Glutamatergic neuron (in vitro differentiated cells): ENCODE data around the gene ARID1B. TPM values are rescaled to one million over a fixed set of nuclear protein-coding genes. Genes with fewer than 3 reads are reported as not detected.

Source experiments
- DNase-seq: peaks from one replicate; pipeline ENCODE4 v3.0.0; 2022
- H3K27ac Mint-ChIP-seq: one replicate; pipeline ENCODE4 v1.8.0; 2020; ENCODE audit warnings: mild to moderate bottlenecking, mixed read lengths, inconsistent platforms; ENCODE audit not compliant: unreplicated experiment
- H3K27me3 Mint-ChIP-seq: one replicate; pipeline ENCODE4 v1.8.0; 2020; ENCODE audit warnings: mild to moderate bottlenecking, moderate library complexity, mixed read lengths, inconsistent platforms; ENCODE audit not compliant: unreplicated experiment
- H3K36me3 Mint-ChIP-seq: one replicate; pipeline ENCODE4 v1.8.0; 2020; ENCODE audit warnings: mild to moderate bottlenecking, mixed read lengths, inconsistent platforms; ENCODE audit not compliant: unreplicated experiment
- H3K4me1 Mint-ChIP-seq: one replicate; pipeline ENCODE4 v1.8.0; 2020; ENCODE audit warnings: mild to moderate bottlenecking, low read depth, mixed read lengths, inconsistent platforms; ENCODE audit not compliant: unreplicated experiment
- H3K4me3 Mint-ChIP-seq: one replicate; pipeline ENCODE4 v1.8.0; 2020; ENCODE audit warnings: mild to moderate bottlenecking, mixed read lengths, inconsistent platforms; ENCODE audit not compliant: unreplicated experiment
- H3K9me3 Mint-ChIP-seq: one replicate; pipeline ENCODE4 v1.8.0; 2020; ENCODE audit warnings: mild to moderate bottlenecking, moderate library complexity, mixed read lengths, inconsistent platforms; ENCODE audit not compliant: unreplicated experiment
- total RNA-seq: library from RNA; stranded (reverse); fragmentation: NEBNext Ultra II Directional; extraction: Animal tissue kit (Norgen Biotek cat#: 25700); gene quantifications from one replicate; pipeline ENCODE4 v1.2.1, GENCODE V29; 2021; ENCODE audit not compliant: unreplicated experiment
- TF ChIP-seq, protein P1 (sequence below): fragments of 200-600 bp; sonication (generic); IDR thresholded peaks from one replicate; pipeline ENCODE4 v1.5.0; 2021; ENCODE audit not compliant: partially characterized antibody, unreplicated experiment

ARID1B gene
- total RNA-seq, 1 donor from 2014 or later = 202 TPM

DNA sequence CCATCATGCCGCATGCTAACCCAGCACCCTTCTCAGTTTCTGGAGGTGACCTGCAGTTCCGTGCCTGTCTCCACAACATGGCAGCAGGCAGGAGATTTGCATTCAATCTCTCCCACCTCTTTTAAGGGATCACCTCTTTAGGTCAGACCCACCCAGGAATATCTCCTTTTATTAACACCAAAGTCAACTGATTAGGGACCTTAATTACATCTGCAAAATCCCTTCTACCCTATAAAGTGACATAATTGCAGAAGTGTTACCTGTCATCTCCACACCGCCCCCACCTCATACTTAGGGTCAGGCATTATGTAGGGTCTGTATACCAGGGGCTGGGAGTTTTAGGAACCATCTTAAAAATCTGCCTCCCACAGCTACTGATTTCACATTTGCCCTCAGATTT lies 278.7 kb downstream of the ARID1B start:
- no peak for DNase-seq
- H3K4me3 Mint-ChIP-seq = no peak overlapping the region
- peaks cover 6% of the 10 kb centered on the region for H3K36me3 Mint-ChIP-seq
- H3K27me3 Mint-ChIP-seq = peaks cover 2% of the 10 kb centered on the region
- H3K4me1 Mint-ChIP-seq = peaks cover 10% of the 10 kb centered on the region
- H3K27ac Mint-ChIP-seq = no peak overlapping the region
- TF ChIP-seq, protein P1, sequence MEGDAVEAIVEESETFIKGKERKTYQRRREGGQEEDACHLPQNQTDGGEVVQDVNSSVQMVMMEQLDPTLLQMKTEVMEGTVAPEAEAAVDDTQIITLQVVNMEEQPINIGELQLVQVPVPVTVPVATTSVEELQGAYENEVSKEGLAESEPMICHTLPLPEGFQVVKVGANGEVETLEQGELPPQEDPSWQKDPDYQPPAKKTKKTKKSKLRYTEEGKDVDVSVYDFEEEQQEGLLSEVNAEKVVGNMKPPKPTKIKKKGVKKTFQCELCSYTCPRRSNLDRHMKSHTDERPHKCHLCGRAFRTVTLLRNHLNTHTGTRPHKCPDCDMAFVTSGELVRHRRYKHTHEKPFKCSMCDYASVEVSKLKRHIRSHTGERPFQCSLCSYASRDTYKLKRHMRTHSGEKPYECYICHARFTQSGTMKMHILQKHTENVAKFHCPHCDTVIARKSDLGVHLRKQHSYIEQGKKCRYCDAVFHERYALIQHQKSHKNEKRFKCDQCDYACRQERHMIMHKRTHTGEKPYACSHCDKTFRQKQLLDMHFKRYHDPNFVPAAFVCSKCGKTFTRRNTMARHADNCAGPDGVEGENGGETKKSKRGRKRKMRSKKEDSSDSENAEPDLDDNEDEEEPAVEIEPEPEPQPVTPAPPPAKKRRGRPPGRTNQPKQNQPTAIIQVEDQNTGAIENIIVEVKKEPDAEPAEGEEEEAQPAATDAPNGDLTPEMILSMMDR = no peak
- H3K9me3 Mint-ChIP-seq = peaks cover 3% of the 10 kb centered on the region

DNA sequence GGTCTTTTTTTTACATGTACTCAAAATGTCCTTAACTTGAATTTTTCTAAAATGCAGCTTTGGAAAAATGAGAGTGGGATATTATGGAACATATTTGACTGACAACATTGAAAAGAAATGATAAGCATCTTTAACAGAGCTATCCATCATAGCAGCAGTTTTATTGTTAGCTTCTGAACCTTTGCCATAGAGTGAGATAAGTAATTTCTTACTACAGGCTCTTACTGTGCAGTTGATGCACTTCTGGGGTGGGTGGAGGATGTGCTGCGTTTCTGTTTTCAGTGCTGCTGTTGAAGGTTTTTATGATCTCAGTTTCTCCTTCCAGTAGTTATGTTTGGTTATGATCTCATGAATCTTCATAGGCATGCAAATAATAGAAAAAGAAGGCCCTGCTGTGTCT lies 279.1 kb downstream of the ARID1B start:
- Mint-ChIP-seq H3K27me3 (peaks cover 2% of the 10 kb centered on the region), H3K27ac (no peak overlapping the region), H3K4me3 (no peak overlapping the region), H3K36me3 (peaks cover 6% of the 10 kb centered on the region), H3K4me1 (peaks cover 6% of the 10 kb centered on the region), H3K9me3 (peaks cover 3% of the 10 kb centered on the region)
- no peak for DNase-seq
- TF ChIP-seq, protein P1 = no peak

DNA sequence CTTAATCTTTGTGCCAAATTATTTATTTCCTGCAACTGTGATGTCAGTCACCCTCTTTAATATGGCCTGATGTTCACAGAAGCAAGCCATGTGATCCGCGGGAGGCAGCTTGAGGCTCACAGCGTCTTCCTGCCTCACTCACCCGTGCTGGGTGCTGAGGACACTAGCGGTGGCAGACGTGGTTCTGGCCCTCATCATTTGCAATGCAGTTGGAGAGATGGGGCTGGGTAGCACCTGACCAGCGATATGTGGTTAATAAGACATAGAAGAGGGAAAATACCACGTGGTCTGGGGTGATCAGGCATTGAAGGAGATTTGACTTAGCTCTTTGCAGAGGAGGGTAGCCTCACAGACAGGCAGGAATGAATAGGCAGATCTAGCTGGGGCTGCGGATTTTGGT lies 281.4 kb downstream of the ARID1B start:
- Mint-ChIP-seq H3K9me3 (peaks cover 1% of the 10 kb centered on the region), H3K36me3 (peaks cover 6% of the 10 kb centered on the region), H3K4me3 (no peak overlapping the region), H3K4me1 (peaks cover 2% of the 10 kb centered on the region), H3K27me3 (peaks cover 4% of the 10 kb centered on the region), H3K27ac (peak overlapping the region; percentile 39)
- TF ChIP-seq, protein P1 = no peak
- no peak for DNase-seq

DNA sequence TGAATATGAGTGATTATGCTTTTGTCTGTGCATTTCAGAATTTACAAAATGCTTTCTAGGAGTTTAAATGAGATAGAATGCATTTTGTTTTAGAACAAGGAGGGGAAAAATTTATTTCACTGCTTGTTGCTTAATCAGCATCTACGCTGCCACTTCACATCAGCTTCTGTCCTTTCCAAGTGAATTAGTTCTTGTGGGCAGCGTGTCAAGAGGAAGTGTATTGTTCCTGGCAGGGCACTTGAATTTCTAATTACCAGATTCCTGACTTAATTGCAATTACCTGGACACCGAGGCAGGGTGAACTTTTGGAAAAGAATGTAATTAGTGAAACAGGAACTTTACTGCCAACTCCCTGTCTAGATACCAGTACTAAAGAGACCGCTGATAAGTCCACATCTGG lies 282.6 kb downstream of the ARID1B start:
- no peak overlapping the region for H3K27ac Mint-ChIP-seq
- TF ChIP-seq, protein P1 = no peak
- no peak for DNase-seq

DNA sequence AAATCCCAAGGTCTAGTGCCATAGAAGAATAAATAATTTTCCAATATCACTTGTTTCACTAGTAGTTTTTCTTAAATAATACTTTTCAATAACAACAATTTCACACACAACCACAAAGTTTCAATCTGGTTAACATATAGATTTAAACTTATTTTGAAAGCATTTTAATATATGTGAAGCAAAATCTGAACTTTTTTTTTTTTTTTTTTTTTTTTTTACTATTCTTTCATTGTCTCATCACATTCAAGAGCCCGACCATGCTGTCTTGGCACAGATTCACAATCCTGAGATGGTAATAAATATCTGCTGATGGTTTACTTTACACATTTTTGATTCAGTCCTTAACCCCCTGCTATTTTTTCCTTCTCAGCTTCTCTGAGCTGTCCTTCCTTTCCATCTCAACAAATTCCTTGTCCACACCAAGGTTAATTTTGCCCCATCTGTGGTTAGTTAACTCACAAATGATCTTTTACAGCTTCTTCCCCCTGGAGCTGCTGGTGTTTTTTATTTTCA lies 283.3 kb downstream of the ARID1B start:
- H3K4me1 Mint-ChIP-seq = peaks cover 2% of the 10 kb centered on the region
- DNase-seq = no peak
- TF ChIP-seq, protein P1 = no peak
- H3K27me3 Mint-ChIP-seq = peaks cover 4% of the 10 kb centered on the region
- no peak overlapping the region for H3K27ac Mint-ChIP-seq
- H3K9me3 Mint-ChIP-seq = peaks cover 1% of the 10 kb centered on the region
- H3K36me3 Mint-ChIP-seq = peaks cover 6% of the 10 kb centered on the region
- no peak overlapping the region for H3K4me3 Mint-ChIP-seq

More for the DNA sequence above, 282.6 kb downstream of the ARID1B start:
- Mint-ChIP-seq H3K4me3 (no peak overlapping the region), H3K4me1 (peaks cover 2% of the 10 kb centered on the region), H3K27me3 (peaks cover 4% of the 10 kb centered on the region), H3K36me3 (peaks cover 6% of the 10 kb centered on the region), H3K9me3 (peaks cover 1% of the 10 kb centered on the region)
